Mammary epithelial cell (primary cell): ENCODE measurements around the gene SLC22A6.

Experiments used
- EZH2 ChIP-seq: IDR thresholded peaks from 2 replicates; pipeline ENCODE4 v1.6.1; 2012; ENCODE audit warnings: low read length, inconsistent platforms, borderline replicate concordance
- TF ChIP-seq, protein P1 (sequence below), 2 donors: IDR thresholded peaks in 1 of 2; conservative IDR thresholded peaks in 1 of 2; 2 replicates each; pipeline ENCODE4 v1.5.1; 2011 to 2012; ENCODE audit warnings: inconsistent platforms in 2 of 2, low read length in 2 of 2, mild to moderate bottlenecking in 2 of 2, control low read depth in 1 of 2, low read depth in 1 of 2; ENCODE audit not compliant: insufficient read depth in 1 of 2; ENCODE audit errors: extremely low read depth in 1 of 2

DNA sequence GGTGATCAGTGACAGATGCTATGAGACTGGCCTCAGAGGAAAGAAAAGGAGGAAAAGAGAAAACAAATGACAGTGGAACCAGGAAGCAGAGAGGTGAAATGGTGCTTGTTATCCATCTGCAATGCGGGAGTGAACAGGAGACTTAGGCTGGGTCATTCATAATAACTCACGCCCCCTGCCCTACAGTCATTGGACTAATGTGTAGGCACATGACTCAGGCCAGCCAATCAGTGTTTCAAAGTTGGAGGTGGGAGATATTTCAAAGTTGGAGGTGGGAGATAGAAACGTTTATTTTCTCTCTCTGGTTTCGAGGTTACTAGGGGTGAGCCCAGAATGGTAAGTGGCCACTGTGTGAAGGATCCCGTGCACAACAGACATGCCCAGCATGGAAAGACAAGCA, 30.3 kb downstream of the SLC22A6 start:
- TF ChIP-seq, protein P1, sequence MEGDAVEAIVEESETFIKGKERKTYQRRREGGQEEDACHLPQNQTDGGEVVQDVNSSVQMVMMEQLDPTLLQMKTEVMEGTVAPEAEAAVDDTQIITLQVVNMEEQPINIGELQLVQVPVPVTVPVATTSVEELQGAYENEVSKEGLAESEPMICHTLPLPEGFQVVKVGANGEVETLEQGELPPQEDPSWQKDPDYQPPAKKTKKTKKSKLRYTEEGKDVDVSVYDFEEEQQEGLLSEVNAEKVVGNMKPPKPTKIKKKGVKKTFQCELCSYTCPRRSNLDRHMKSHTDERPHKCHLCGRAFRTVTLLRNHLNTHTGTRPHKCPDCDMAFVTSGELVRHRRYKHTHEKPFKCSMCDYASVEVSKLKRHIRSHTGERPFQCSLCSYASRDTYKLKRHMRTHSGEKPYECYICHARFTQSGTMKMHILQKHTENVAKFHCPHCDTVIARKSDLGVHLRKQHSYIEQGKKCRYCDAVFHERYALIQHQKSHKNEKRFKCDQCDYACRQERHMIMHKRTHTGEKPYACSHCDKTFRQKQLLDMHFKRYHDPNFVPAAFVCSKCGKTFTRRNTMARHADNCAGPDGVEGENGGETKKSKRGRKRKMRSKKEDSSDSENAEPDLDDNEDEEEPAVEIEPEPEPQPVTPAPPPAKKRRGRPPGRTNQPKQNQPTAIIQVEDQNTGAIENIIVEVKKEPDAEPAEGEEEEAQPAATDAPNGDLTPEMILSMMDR (conservative IDR thresholded peaks at IDR 0.05 in 1 of 2, IDR thresholded peaks at IDR 0.05 in 1 of 2; ENCODE audit: extremely low read depth in 1 of 2, insufficient read depth in 1 of 2, low read depth in 1 of 2, low read length in 2 of 2), result no peak
- TF ChIP-seq EZH2, result no peak
